ENCODE measurements around the gene PLXNA4.

GRCh38 chr7:132377703-132378584 lies 198.3 kb downstream of the PLXNA4 start:
- TF ChIP-seq TAF1 (IDR thresholded peaks at IDR 0.05; ENCODE audit: low read depth, low read length), result no peak
- TF ChIP-seq POLR2AphosphoS5 (IDR thresholded peaks at IDR 0.05; ENCODE audit: low read depth, low read length), result no peak
- TF ChIP-seq POLR2A (IDR thresholded peaks at IDR 0.05; ENCODE audit: low read depth, low read length), result no peak
- TF ChIP-seq POU2F2 (IDR thresholded peaks at IDR 0.05; ENCODE audit: low read depth, low read length), result no peak
